NCI-H2107 treated with DMSO at 0.1 percent for 48 hours (cell line): ENCODE results near the gene LRSAM1.

Source experiments
- DNase-seq: peaks from one replicate; lab custom pipeline; 2025; ENCODE audit not compliant: unreplicated experiment; lab: John Stamatoyannopoulos, UW

LRSAM1 gene

DNA sequence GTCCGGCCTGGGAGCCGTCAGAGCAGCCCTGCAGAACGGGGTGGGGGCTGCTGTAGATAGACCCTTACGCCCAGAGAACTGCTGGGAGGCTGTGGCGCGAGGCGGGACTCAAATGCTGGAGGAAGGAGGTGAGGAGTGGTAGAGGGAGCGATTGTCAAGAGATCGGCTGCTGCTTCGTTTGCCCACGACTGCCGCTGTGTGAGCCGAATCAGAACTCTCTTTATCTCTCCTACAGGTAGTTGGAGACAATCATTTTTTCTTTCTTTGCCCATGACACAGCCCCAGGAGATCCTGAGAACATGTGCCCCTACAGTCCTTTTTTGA is 26.7 kb upstream of the LRSAM1 start:
- DNase-seq = no peak

DNA sequence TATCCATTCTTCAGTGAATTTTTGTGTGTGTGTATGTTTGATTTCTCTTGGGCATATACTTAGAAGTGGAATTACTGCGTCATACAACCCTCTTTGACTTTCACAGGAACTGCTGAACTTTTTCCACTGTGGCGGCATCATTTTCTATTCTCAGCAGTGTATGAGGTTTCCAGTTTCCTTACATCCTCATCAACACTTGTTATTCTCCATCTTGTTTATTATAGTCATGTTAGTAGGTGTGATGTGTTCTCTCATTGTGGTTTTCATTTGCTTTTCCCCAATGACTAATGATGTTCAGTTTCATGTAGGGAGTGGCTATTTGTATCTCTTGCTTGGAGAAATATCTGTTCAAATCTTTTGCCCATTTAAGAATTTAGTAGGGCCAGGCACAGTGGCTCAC is 24.6 kb upstream of the LRSAM1 start:
- no peak for DNase-seq

DNA sequence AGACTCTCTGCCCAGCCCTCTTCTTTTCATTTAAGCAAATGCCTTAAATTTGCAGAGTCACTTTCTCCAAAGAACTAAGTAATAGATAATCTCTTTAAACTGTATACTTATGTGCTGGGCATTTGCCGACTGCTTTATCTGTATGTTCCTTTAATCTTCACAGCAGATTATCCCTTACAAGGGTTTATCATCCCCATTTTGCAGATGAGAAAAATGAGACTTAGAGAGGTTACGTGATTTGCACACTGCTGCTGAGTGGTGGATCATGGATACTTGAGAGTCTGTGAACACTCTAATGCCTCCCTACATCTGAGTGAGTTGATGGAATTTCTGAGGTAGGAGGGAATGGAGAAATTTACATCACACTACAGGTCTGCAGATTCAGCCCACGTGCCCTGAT is 23.0 kb upstream of the LRSAM1 start:
- no peak for DNase-seq

DNA sequence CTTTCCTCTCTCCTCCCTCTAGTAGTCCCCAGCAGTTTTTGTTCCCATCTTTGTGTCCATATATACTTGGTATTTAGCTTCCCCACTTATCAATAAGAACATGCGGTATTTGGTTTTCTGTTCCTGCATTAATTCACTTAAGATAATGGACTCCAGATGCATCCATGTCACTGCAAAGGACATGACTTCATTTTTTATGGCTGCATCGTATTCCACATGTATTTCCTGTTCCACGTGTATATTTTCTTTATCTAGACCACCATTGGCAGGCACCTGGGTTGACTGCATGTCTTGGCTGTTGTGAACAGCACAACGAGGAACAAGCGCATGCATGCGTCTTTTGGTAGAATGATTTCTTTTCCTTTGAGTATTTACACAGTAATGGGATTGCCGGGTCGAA is 20.9 kb upstream of the LRSAM1 start:
- DNase-seq = no peak

DNA sequence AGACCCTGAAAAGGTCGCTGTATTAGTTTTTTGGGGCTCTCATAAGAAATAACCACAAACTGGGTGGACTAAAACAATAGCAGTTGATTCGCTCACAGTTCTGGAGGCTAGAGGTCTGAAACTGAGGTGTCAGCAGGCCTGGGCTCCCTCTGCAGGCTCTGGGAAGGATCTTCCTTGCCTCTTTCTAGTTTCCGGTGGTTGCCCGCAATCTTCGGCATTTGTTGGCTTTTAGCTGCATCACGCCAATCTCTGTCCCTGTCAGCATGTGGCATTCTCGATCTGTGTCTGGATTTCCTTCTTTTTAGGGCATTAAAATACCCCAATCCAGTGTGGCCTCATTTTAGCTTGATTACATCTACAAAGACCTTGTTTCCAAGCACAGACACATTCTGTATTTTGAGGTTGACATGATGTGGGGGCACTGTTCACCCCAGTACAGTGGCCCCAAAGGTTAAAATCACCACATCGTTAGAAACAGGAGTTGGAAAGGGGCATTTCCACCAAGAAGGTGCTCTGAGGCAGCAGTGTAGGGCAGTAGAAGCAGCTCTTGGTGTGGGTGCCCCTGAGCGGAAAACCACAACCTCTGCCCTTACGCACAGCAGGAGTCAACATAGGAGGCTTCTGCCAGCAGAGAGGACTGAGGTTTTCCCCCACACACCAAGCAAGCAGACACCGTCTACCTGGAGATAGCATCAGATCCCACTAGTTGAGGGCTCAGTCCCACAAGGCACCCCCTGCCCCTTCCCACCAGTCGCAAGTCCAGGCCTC is 13.6 kb upstream of the LRSAM1 start:
- DNase-seq = no peak

DNA sequence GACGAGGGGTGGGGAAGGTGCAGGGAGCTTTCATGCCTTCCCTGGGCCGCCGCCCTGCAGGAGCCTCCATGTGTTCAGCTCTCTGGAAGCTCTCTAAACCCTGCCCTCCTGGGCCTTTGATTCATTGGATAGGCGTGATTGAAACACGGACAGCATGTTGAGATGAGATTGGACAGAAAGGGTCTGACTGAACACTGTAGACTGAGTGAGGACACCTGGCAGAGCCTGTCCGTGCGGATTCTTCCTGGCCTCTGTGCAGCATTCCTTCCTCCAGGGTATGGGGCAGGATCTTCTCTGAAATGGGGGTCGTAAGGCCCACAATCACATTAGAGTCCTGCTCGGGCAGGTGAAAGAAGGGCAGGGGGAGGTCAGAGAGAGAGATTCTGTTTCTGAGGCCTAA is 12.9 kb upstream of the LRSAM1 start:
- no peak for DNase-seq

DNA sequence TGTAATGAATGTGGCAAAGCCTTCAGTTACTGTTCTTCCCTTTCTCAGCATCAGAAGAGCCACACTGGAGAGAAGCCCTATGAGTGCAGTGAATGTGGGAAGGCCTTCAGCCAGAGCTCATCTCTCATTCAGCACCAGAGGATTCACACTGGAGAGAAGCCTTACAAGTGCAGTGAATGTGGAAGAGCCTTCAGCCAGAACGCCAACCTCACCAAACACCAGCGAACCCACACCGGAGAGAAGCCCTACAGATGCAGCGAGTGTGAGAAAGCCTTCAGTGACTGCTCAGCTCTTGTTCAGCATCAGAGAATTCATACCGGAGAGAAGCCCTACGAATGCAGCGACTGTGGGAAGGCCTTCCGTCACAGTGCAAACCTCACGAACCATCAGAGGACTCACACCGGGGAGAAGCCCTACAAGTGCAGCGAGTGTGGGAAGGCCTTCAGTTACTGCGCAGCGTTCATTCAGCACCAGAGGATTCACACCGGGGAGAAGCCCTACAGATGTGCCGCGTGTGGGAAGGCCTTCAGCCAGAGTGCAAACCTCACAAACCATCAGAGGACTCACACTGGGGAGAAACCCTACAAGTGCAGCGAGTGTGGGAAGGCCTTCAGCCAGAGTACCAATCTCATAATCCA is 6.9 kb upstream of the LRSAM1 start:
- DNase-seq = no peak

DNA sequence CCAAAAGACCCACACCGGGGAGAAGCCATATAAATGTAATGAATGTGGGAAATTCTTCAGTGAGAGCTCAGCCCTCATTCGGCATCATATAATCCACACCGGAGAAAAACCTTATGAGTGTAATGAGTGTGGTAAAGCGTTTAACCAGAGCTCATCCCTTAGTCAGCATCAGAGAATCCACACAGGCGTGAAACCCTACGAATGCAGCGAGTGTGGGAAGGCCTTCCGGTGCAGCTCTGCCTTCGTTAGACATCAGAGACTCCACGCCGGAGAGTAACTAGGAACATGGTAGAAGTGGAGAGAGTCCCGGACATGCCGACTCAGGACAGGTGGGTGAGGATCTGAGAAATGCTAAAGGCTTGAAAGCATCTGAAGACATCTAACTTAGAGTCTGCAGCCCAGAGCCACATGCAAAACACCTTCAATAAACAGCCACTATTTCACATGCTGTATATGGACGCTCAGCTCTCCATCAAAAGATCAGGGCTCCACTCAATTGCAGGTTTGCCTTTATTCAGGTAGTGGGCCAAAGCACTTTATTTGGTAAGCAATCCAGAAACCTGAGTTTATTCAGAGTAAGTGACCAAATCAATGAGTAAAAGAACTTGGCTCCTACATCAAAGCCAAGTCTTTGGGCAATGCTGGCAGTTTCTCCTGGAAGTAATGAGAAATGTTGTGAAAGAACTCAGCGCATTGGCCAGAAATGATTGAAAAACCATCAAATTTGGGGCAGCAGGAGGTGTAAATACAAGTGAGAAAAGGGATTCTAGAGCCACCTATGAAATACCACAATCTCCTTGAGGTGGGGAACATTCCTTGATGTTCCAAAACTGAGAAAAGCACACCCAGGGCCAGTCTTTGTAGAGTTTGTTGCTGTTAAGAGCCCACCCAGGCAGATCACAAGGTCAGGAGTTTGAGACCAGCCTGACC is 6.1 kb upstream of the LRSAM1 start:
- DNase-seq = no peak

DNA sequence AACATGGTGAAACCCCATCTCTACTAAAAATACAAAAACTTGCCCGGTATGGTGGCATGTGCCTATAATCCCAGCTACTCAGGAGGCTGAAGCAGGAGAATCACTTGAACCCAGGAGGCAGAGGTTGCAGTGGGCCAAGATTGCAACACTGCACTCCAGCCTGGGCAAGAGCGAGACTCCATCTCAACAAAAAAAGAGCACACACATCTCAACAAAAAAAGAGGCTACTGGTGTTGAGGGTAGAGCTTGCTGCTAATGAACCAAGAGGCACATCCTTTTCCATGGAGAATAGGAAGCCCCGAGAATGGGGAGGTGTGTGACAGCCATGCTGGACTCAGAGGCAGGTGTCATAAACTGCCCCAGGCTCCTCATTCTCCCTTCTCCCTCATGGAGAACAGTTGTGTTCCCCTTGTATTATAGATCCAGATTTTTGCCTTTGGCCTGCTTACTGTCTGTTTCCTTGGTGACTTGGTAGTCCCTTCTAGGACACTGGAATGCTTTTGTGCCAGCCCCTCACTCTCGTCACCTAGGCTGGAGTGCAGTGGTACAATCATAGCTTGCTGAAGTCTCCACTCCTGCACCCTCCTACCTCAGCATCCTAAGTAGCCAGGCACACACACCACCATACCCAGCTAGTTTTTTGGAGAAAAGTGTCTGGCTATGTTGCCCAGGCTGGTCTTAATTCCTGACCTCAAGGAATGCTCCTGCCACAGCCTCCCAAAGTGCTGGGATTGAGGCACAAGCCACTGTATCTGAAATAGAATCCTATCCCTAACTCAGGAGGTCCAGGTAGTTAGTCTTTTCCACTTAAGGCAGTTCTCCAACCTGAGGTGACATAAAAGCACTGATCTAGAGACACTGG is 5.2 kb upstream of the LRSAM1 start:
- no peak for DNase-seq

DNA sequence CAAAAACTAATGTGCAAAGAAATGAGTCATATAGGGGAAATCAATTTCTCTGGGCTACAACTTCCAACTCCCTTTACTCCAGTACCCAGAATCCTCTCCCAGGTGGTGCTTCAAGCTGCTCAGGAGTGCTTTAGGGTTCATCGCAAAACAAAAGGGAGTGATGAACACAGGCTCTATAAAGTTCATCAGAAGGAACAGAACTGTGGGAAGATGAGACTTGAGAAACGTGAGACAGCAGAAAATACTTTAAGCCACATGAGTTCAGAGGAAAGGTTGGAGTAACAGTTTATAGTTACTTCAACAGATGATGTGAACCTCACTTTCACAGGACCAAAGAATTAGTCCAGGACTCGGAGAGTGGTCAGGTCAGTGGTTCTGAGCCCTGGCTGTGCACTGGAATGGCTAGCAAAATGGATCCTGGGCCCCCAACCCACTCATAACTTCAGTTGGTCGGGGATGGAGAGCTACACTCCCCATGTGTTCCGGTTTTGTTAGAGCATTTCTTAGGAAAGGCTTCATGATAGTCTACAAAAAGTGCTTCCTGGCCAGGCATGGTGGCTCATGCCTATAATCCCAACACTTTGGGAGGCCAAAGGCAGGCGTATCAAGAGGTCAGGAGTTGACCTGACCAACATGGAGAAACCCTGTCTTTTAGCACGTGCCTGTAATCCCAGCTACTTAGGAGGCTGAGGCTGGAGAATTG is 4.4 kb upstream of the LRSAM1 start:
- no peak for DNase-seq

DNA sequence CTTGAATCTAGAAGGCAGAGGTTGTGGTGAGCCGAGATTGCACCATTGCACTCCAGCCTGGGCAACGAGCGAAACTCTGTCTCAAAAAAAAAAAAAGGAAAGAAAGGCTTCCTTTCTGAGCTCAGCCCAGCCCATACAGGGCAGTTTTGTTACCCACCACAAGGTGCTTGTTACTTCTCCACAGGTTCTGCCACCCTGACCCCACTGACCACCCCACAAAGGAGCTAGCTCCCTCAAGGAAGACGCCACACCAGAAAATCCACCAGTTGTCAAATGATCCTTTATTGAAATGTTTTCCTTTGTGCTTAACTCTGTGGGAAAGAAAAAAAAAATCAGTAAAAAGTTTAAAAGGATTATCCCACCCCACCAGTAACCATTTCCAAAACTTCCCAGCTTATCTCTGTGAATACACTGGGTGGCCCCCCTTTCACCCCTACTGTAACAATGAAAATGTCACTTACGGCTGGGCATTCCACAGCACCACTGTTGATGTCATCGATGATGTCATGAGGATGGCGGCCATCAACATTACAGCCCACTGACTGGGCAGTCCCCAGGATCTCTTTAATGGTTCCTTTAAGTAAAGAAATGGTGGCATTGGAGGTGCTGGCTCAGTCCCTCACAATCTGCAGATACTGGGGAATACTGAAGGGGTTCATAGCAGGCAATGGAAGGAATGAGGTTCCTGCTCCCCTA is 3.7 kb upstream of the LRSAM1 start:
- DNase-seq = no peak

DNA sequence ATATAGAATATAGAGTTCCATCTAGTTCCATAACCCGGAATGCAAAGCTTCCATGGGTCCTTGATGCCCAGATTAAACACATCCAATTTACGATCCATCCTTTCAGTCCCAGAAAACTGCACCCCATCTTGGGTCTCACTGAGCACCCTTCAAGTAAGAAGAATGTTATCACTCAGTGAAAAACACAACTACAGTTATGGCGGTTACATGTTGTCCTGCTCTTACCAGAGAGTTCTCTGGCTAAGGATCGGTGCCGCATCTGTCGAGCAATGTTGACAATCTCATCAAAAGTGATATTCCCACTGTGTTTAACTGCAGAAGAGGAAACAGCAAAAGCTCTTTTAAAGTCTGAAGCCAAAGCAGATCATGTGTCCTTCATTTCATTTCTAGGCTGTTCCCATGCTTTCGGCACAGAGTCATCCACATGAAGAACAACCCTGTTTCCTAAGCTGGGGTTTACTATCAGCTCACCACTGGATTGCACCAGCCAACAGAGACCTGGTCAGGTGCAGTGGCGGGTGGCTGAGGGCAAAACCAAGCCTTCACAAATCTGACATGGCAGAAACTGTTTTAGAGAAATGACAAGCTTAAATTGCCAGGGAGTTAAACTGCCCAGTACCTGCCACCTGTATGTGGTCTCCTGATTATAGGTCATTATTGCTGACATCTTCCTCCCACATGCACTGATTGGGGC is 3.1 kb upstream of the LRSAM1 start:
- DNase-seq = no peak

DNA sequence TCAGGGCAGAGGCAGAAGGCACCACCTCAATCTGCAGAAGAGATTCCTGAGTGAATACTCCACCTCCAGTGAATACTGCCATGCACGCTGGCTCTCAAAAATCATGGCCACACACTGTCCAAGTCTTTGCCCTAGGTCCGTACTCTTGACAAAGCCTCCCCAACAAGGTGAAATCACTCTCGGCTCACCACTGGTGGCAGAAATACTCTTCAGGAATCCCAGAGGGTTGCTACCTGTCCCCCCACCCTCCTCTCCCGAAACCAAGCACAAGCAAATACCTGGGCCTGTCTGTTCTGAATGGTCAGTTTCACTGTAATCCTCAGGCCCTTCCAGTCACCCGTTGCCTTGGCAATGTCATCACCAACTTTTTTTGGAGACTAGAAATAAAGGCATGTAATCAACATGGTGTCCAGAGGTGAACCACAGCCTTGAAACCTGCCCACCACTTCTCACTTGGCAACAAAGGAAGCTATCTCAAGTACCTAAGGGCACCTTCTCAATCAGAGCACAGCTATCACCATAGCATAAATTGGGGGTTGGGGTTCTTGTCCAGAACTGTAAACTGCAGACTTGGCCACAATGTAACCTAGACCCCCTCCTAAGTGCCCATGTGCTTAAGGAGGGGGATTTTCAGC is 1.9 kb upstream of the LRSAM1 start:
- no peak for DNase-seq

DNA sequence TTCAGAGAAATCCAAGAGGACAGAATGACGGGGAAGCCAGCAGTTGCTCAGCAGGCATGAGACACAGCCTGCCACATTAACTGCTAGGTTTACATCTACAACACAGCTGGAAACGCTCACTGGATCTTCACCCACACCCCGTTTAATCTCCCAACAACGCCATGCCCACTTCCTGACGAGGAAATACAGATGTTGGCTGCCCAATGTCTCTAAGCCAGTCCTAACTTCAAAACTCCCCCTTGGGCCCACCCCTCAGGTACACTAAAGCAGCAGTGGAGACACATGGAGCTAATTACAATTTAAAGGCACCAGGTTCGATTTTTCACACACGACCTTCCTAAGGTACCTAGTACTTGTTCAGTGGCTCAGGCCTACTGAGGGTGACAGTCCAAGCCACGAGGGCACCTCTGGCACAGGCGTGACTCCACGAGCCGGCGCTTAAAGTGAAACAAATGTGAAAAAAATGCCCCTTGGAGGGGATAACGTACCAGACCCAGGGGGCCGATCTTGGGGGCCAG is 1.0 kb upstream of the LRSAM1 start:
- no peak for DNase-seq

DNA sequence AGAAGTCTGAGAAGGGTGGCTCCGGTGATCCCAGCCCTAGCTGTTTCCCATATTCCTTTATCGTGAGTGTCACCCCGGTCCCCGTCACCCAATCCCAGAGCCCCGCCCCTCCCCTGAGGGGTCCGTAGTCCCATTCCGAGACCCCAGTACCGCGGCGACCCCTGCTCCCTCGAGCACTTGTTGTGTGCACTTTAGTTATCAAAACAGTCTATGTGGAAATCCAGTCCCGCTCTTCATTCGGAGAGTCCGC is 223 bp downstream of the LRSAM1 start:
- no peak for DNase-seq

DNA sequence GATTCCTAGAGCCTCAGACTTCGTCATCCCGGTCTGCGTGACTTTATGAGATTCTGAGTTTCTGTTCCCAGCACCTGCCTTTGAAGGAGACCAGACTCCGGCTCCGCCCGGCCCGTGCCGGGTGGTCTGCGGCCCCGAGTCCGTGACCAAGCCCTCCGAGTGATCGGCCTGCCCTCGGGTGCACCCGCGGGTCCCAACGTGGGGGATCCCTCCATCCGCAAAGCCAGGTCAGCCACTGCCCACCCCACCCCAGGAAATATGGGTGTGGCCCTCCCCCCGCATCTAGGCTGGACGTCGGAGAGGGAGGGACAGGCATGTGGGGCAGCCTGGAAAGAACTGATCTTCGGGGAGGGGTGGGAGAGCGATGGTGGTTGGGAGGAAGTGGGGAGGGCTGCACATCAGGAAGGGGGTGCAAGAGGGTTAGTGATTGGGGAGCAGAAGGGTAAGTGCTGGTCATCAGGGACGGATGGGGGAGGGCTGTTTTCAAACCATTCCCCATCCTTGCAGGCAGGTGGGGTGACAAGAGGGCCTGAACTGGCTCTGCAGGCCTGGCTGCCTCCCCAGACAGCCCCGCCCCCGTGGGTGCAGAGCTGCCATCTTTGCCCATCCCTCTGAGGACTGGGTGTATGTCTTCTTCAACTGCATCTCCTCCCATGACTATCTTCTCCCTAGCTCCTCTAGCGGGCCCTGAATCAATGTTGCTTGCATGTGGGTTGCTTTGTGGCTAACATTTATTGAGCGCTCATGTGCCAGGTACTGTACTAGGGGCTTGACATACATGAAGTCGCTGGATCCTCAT is 747 bp downstream of the LRSAM1 start:
- no peak for DNase-seq

DNA sequence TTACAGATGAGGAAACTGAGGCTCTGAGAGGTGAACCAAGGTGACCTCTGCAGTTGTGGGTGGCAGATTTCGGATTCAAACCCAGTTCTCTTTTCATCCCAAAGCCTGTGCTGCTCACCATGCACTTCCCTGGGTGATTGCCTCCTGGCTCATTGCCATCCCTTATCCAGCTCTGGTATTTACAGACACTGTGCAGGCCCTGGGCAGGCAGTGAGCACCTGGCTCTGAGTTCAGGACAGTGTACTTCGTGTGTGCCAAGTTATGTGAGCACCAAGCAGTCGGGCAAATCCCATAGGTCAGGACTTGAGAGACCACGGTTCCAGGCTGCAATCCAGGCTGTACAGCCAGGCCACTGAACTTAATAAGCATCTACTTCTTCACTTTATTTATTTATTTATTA is 1.4 kb downstream of the LRSAM1 start:
- DNase-seq = no peak

DNA sequence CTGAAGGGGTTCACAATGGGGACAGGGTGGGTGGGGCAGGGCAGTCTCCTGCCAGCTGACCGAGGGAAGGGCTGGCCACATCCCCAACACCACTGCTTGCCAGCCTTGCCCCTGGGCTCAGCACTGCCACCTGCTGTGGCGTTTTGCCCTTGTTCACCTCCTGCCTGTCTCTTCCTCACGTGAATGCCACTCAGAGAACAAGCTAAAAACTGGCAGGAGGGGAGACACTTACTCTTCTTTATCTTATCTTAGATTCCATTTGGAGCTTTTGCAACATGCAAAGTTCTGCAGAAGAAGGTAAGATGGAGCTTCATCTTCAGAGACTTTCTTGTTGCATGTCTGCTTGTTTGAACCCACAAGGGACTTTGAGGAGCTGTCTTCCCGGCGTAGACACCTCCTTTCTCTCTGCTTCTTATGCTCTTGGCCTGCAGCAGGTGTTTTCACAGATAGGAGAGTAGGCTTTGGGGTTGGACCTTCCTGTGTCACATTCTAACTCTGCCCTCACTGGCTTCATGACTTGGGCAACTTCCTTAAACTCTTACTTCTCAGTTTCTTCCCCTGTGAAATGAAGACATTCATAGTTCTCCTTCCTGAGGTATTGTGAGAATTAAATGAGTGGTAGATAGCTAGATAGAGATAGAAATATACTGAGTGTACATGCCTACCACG is 4.1 kb downstream of the LRSAM1 start:
- no peak for DNase-seq
